Endothelial cell of umbilical vein (primary cell): ENCODE measurements around the gene MEIOSIN. TPM values are rescaled to one million over a fixed set of nuclear protein-coding genes. Genes with fewer than 3 reads are reported as not detected.

Experiments
- BruUV-seq: library from RNA; stranded (reverse); fragments of 400-500 nt; replicated peaks from 2 replicates; lab custom pipeline; 2021; lab: Mats Ljungman, UMichigan
- CTCF ChIA-PET: fragments of 300-600, 350-600 bp; sonication (Branson Sonifier 250); formaldehyde crosslinking; loops from one replicate; lab custom pipeline; 2021; ENCODE audit warnings: antibody characterized with exemption, inconsistent platforms; lab: Charles Lee
- POLR2A ChIA-PET: fragments of 300-600, 350-600 bp; sonication (Branson Sonifier 250); formaldehyde crosslinking; loops from one replicate; lab custom pipeline; 2021; ENCODE audit warnings: antibody characterized with exemption, inconsistent platforms; lab: Charles Lee
- DNase-seq: peaks from one replicate; pipeline ENCODE4 v3.0.0-alpha.2; 2011; ENCODE audit warnings: low read depth, low spot score
- FAIRE-seq: peaks from 2 replicates; lab custom pipeline; 2011; peaks lifted over from hg19 to GRCh38; lab: Jason Lieb, UNC
- H2AFZ ChIP-seq: 2 replicates; pipeline ENCODE4 v1.6.0; 2012; ENCODE audit warnings: low read depth, low read length, control low read depth, inconsistent platforms
- H3K27ac ChIP-seq: 2 replicates; pipeline ENCODE4 v1.5.1; 2011; ENCODE audit warnings: low read depth, mild to moderate bottlenecking, control low read depth, low read length, moderate library complexity; ENCODE audit not compliant: insufficient read depth
- H3K27me3 ChIP-seq, 2 experiments: 2 replicates each; pipeline versions ENCODE4 v1.6.0 to v1.6.1; 2011; ENCODE audit warnings: low read length in 2 of 2, mixed read lengths in 1 of 2; ENCODE audit not compliant: control insufficient read depth in 2 of 2, insufficient read depth in 2 of 2
- H3K36me3 ChIP-seq, 2 experiments: 2 replicates in 1 of 2; 3 replicates in 1 of 2; pipeline ENCODE4 v1.5.1; 2011; ENCODE audit warnings: low read length in 2 of 2, mild to moderate bottlenecking in 1 of 2, moderate library complexity in 1 of 2; ENCODE audit not compliant: control insufficient read depth in 2 of 2, insufficient read depth in 2 of 2; ENCODE audit errors: extremely low read depth in 1 of 2
- H3K4me1 ChIP-seq: 3 replicates; pipeline ENCODE4 v1.5.1; 2011; ENCODE audit warnings: mild to moderate bottlenecking, low read length; ENCODE audit not compliant: control insufficient read depth, insufficient read depth; ENCODE audit errors: extremely low read depth
- H3K4me2 ChIP-seq: 2 replicates; pipeline ENCODE4 v1.6.1; 2011; ENCODE audit warnings: low read length, control low read depth, mixed read lengths; ENCODE audit not compliant: insufficient read depth
- H3K4me3 ChIP-seq, 3 experiments: fragments of 200-600 bp in 1 of 3; sonication (generic), shearing (Covaris generic) in 1 of 3; replicated peaks in 1 of 3; 2 replicates each; pipeline ENCODE4 v1.5.1; 2011 to 2016; ENCODE audit warnings: control low read depth in 3 of 3, low read length in 3 of 3, mild to moderate bottlenecking in 2 of 3, inconsistent platforms in 1 of 3, low read depth in 1 of 3, moderate library complexity in 1 of 3; ENCODE audit not compliant: insufficient read depth in 1 of 3
- H3K79me2 ChIP-seq: 2 replicates; pipeline ENCODE4 v1.6.0; 2012; ENCODE audit warnings: low read length, inconsistent platforms; ENCODE audit not compliant: control insufficient read depth, insufficient read depth
- H3K9ac ChIP-seq: replicated peaks from 2 replicates; pipeline ENCODE3; 2011; ENCODE audit warnings: low read length, control low read depth; ENCODE audit not compliant: insufficient read depth; ENCODE audit errors: extremely low read depth
- H3K9me1 ChIP-seq: replicated peaks from 3 replicates; pipeline ENCODE4 v1.6.0; 2011; ENCODE audit warnings: mild to moderate bottlenecking, low read length; ENCODE audit not compliant: control insufficient read depth, insufficient read depth; ENCODE audit errors: extremely low read depth
- H3K9me3 ChIP-seq: replicated peaks from 2 replicates; pipeline ENCODE4 v1.5.1; 2012; ENCODE audit warnings: low read length, inconsistent platforms; ENCODE audit not compliant: control insufficient read depth, insufficient read depth
- H4K20me1 ChIP-seq: replicated peaks from 2 replicates; pipeline ENCODE3; 2011; ENCODE audit warnings: mild to moderate bottlenecking, low read length; ENCODE audit not compliant: control insufficient read depth, insufficient read depth; ENCODE audit errors: extremely low read depth
- EZH2 ChIP-seq: IDR thresholded peaks from 2 replicates; pipeline ENCODE4 v1.6.1; 2012; ENCODE audit warnings: borderline replicate concordance, low read depth, mild to moderate bottlenecking, moderate library complexity, low read length, inconsistent platforms; ENCODE audit not compliant: severe bottlenecking
- FOS ChIP-seq: IDR thresholded peaks from 2 replicates; pipeline ENCODE4 v1.6.1; 2011; ENCODE audit warnings: mild to moderate bottlenecking, low read length, moderate library complexity, borderline replicate concordance; ENCODE audit not compliant: insufficient read depth
- GATA2 ChIP-seq: IDR thresholded peaks from 2 replicates; pipeline ENCODE4 v1.7.0; 2011; ENCODE audit warnings: low read depth, mild to moderate bottlenecking, moderate library complexity, mixed read lengths, low read length; ENCODE audit not compliant: insufficient read length, insufficient read depth
- JUN ChIP-seq: IDR thresholded peaks from 2 replicates; pipeline ENCODE4 v1.6.1; 2011; ENCODE audit warnings: borderline replicate concordance, low read depth; ENCODE audit not compliant: insufficient read length, insufficient read depth
- MYC ChIP-seq: IDR thresholded peaks from one replicate; pipeline ENCODE4 v1.6.1; 2011; ENCODE audit warnings: mild to moderate bottlenecking, low read depth, low read length
- POLR2A ChIP-seq: IDR thresholded peaks from 2 replicates; pipeline ENCODE4 v1.6.1; 2012; ENCODE audit warnings: low read depth, mild to moderate bottlenecking, control low read depth, low read length
- POLR2AphosphoS5 ChIP-seq: IDR thresholded peaks from 2 replicates; pipeline ENCODE4 v1.6.1; 2012; ENCODE audit warnings: low read depth, mild to moderate bottlenecking, control low read depth, low read length, moderate library complexity; ENCODE audit not compliant: insufficient read depth
- dilution Hi-C: fragments of 300-500 bp; cut with MboI; formaldehyde crosslinking; loops from one replicate; pipeline ENCODE4 v1.15.0; 2019; ENCODE audit warnings: low sequenced_read_pairs; ENCODE audit not compliant: extremely low pct_ligation_motif_present
- intact Hi-C: fragments of 100-400 bp; cut with micrococcal nuclease; formaldehyde crosslinking; loops from one replicate; pipeline ENCODE4 v1.10.0; 2022
- polyA plus RNA-seq, 4 experiments: library from polyadenylated mRNA; depleted of rRNA in 3 of 4; stranded (reverse) in 3 of 4; unstranded in 1 of 4; fragments of >200 nt; gene quantifications; 2 replicates each; pipeline versions ENCODE4 v1.2.1 to v1.2.3, GENCODE V29; 2011 to 2012; ENCODE audit warnings: missing spikeins in 1 of 4
- total RNA-seq: library from RNA; stranded (reverse); gene quantifications from 2 replicates; pipeline ENCODE4 v1.2.3, GENCODE V29; 2021
- TF ChIP-seq, protein P1 (sequence below): IDR thresholded peaks from 2 replicates; pipeline ENCODE4 v1.6.1; 2011; ENCODE audit not compliant: insufficient read depth, insufficient read length
- TF ChIP-seq, protein P2 (sequence below), 2 donors: IDR thresholded peaks; 1 replicate in 1 of 2; 2 replicates in 1 of 2; pipeline ENCODE4 v1.5.1; 2011; ENCODE audit warnings: low read length in 2 of 2, mild to moderate bottlenecking in 2 of 2, moderate library complexity in 2 of 2, control low read depth in 1 of 2, inconsistent platforms in 1 of 2, low read depth in 1 of 2; ENCODE audit not compliant: insufficient read depth in 1 of 2; ENCODE audit errors: extremely low read depth in 1 of 2

Gene MEIOSIN
- total and polyA plus RNA-seq, 2 donors (not counting 3 experiments of a cell fraction or from before 2014, with no cell fraction given): not detected

GRCh38 chr19:45780146-45780447 is 46.9 kb downstream of the MEIOSIN start:
- H3K27ac ChIP-seq: no peak overlapping the region
- peaks cover 5% of the 10 kb centered on the region for H3K4me1 ChIP-seq
- TF ChIP-seq, protein P1, sequence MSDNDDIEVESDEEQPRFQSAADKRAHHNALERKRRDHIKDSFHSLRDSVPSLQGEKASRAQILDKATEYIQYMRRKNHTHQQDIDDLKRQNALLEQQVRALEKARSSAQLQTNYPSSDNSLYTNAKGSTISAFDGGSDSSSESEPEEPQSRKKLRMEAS: no peak
- TF ChIP-seq EZH2 (no peak), GATA2 (no peak), JUN (no peak), POLR2AphosphoS5 (no peak), MYC (no peak), FOS (no peak), POLR2A (no peak)
- TF ChIP-seq, protein P2, sequence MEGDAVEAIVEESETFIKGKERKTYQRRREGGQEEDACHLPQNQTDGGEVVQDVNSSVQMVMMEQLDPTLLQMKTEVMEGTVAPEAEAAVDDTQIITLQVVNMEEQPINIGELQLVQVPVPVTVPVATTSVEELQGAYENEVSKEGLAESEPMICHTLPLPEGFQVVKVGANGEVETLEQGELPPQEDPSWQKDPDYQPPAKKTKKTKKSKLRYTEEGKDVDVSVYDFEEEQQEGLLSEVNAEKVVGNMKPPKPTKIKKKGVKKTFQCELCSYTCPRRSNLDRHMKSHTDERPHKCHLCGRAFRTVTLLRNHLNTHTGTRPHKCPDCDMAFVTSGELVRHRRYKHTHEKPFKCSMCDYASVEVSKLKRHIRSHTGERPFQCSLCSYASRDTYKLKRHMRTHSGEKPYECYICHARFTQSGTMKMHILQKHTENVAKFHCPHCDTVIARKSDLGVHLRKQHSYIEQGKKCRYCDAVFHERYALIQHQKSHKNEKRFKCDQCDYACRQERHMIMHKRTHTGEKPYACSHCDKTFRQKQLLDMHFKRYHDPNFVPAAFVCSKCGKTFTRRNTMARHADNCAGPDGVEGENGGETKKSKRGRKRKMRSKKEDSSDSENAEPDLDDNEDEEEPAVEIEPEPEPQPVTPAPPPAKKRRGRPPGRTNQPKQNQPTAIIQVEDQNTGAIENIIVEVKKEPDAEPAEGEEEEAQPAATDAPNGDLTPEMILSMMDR (IDR thresholded peaks at IDR 0.05; ENCODE audit: extremely low read depth in 1 of 2, insufficient read depth in 1 of 2, low read depth in 1 of 2, low read length in 2 of 2): no peak
- intact Hi-C loops (no loop called here), dilution Hi-C loops (no loop called here)
- FAIRE-seq (no peak), DNase-seq (no peak)
- no peak overlapping the region for H3K4me3 ChIP-seq
- peaks cover 0 to 15% of the 10 kb centered on the region in 2 experiments for H3K36me3 ChIP-seq
- CTCF ChIA-PET: interaction anchor here (5.0 kb wide), 1 partner anchor 10 kb away, joined by 66 read pairs; the partner anchor contains the start of gene SIX5
- no peak overlapping the region for H3K4me2 ChIP-seq
- no peaks in the 10 kb centered on the region for H3K9me1 ChIP-seq
- H3K9ac ChIP-seq: no peak overlapping the region
- no peaks in the 10 kb centered on the region for H3K27me3 ChIP-seq
- H2AFZ ChIP-seq: no peak overlapping the region
- H4K20me1 ChIP-seq: no peaks in the 10 kb centered on the region
- POLR2A ChIA-PET: no interaction called here
- no peaks in the 10 kb centered on the region for H3K9me3 ChIP-seq
- H3K79me2 ChIP-seq: no peaks in the 10 kb centered on the region
- TSS peak; percentile 1 for BruUV-seq
